ENCODE data around the gene HSF2.

Gene HSF2

GRCh38 chr6:122399348-122400120 is at the start of gene HSF2:
HSF2 (plus strand) TSS chr6:122399652; CDS start chr6:122399738, 86 bp downstream.
- DNase-seq (ENCODE audit: low read depth) = peak; percentile 98

- DNase-seq (ENCODE audit: low read depth) = no peak
These were observed 46.3 kb upstream of the HSF2 start for GRCh38 chr6:122352981-122353664.

- no peak for DNase-seq (ENCODE audit: low read depth)
These were observed 38.6 kb upstream of the HSF2 start for GRCh38 chr6:122360809-122361208.

GRCh38 chr6:122361314-122361979 is 38.0 kb upstream of the HSF2 start:
- DNase-seq (ENCODE audit: low read depth) = no peak

- no peak for DNase-seq (ENCODE audit: low read depth)
These were observed 35.5 kb upstream of the HSF2 start for GRCh38 chr6:122363769-122364483.

- DNase-seq (ENCODE audit: low read depth) = peak; percentile 43
These were observed 33.6 kb upstream of the HSF2 start for GRCh38 chr6:122365775-122366403.

- DNase-seq (ENCODE audit: low read depth) = no peak
These were observed 32.3 kb upstream of the HSF2 start for GRCh38 chr6:122367171-122367570.

- no peak for DNase-seq (ENCODE audit: low read depth)
These were observed 29.9 kb upstream of the HSF2 start for GRCh38 chr6:122369536-122369935.

GRCh38 chr6:122372647-122373046 is 26.8 kb upstream of the HSF2 start:
- DNase-seq (ENCODE audit: low read depth) = peak; percentile 7

GRCh38 chr6:122374307-122374706 is 25.1 kb upstream of the HSF2 start:
- DNase-seq (ENCODE audit: low read depth) = no peak

- no peak for DNase-seq (ENCODE audit: low read depth)
These were observed 23.2 kb upstream of the HSF2 start for GRCh38 chr6:122376246-122376645.

- DNase-seq (ENCODE audit: low read depth) = peak; percentile 74
These were observed 17.8 kb upstream of the HSF2 start for GRCh38 chr6:122381494-122382265.

- DNase-seq (ENCODE audit: low read depth) = no peak
These were observed 13.4 kb upstream of the HSF2 start for GRCh38 chr6:122385857-122386612.

GRCh38 chr6:122388945-122389344 is 10.5 kb upstream of the HSF2 start:
- no peak for DNase-seq (ENCODE audit: low read depth)

- DNase-seq (ENCODE audit: low read depth) = no peak
These were observed 9.6 kb upstream of the HSF2 start for GRCh38 chr6:122389704-122390372.

- DNase-seq (ENCODE audit: low read depth) = no peak
These were observed 6.7 kb upstream of the HSF2 start for GRCh38 chr6:122392564-122393350.

GRCh38 chr6:122393351-122393896 is 6.0 kb upstream of the HSF2 start:
- no peak for DNase-seq (ENCODE audit: low read depth)

GRCh38 chr6:122394016-122394415 is 5.4 kb upstream of the HSF2 start:
- DNase-seq (ENCODE audit: low read depth) = no peak

- DNase-seq (ENCODE audit: low read depth) = no peak
These were observed 451 bp upstream of the HSF2 start for GRCh38 chr6:122399055-122399347.
